ENCODE measurements around the gene BFSP2.

DNA sequence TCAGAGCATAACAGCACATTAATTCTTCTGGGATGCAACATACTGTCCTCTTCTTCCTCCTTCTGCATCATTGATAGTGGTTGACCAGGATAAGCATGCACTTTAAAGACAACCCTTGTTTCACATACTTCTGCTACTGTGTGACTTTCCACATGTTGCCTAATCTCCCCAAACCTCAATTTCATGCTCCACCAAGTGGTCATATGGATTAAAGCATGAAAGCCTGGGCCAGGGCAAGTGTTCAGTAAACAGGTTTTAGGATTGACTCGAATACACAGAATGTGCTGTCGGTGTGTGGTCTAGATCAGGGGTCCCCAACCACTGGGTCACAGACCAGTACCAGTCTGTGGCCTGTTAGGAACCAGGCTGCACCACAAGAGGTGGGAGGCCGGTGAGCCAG is 22.5 kb upstream of the BFSP2 start:
- no peak for TF ChIP-seq EZH2 (IDR thresholded peaks at IDR 0.05; ENCODE audit: insufficient read depth, poor library complexity, severe bottlenecking)
- TF ChIP-seq EZH2phosphoT487 (IDR thresholded peaks at IDR 0.05; ENCODE audit: insufficient read depth, low read depth), result no peak

Measured in GM23248 (cell line).